HepG2 (cell line): ENCODE data around the gene SWSAP1. TPM values are rescaled to one million over a fixed set of nuclear protein-coding genes. Genes with fewer than 3 reads are reported as not detected.

ENCODE experiments used
- DPF2 ChIP-seq: sonication (generic); formaldehyde crosslinking; IDR thresholded peaks from 2 replicates; pipeline ENCODE4 v1.4.0; 2020; ENCODE audit warnings: mild to moderate bottlenecking, low read depth, missing genetic modification reagents, borderline replicate concordance
- ELF4 ChIP-seq: sonication (generic); formaldehyde crosslinking; IDR thresholded peaks from 2 replicates; pipeline ENCODE4 v1.5.0; 2020; ENCODE audit warnings: missing genetic modification reagents, mild to moderate bottlenecking, moderate library complexity, borderline replicate concordance
- HCFC1 ChIP-seq: fragments of 150-350 bp; IDR thresholded peaks from 2 replicates; pipeline ENCODE4 v1.6.1; 2014; ENCODE audit warnings: low read depth, low read length
- HMG20A ChIP-seq: IDR thresholded peaks from 2 replicates; pipeline ENCODE4 v1.6.1; 2016; ENCODE audit warnings: borderline replicate concordance
- KAT7 ChIP-seq: IDR thresholded peaks from 2 replicates; pipeline ENCODE4 v1.6.1; 2018; ENCODE audit warnings: borderline replicate concordance, missing compliant biosample characterization
- KLF11 ChIP-seq: IDR thresholded peaks from 2 replicates; pipeline ENCODE4 v1.6.1; 2016; ENCODE audit warnings: missing compliant biosample characterization
- MAF1 ChIP-seq: sonication (generic); formaldehyde crosslinking; IDR thresholded peaks from 2 replicates; pipeline ENCODE4 v1.5.0; 2020; ENCODE audit warnings: missing genetic modification reagents, borderline replicate concordance
- SNAI1 ChIP-seq: sonication (generic); formaldehyde crosslinking; IDR thresholded peaks from 2 replicates; pipeline ENCODE4 v1.5.0; 2020; ENCODE audit warnings: mild to moderate bottlenecking, missing genetic modification reagents, borderline replicate concordance
- SRF ChIP-seq: IDR thresholded peaks from 2 replicates; pipeline ENCODE4 v1.6.1; 2011; ENCODE audit warnings: mild to moderate bottlenecking, low read depth, low read length, moderate library complexity
- SUZ12 ChIP-seq: fragments of 150-350 bp; IDR thresholded peaks from 2 replicates; pipeline ENCODE4 v1.6.1; 2014; ENCODE audit warnings: low read depth, low read length
- TCF12 ChIP-seq, 2 experiments: fragments of 450-650 bp in 1 of 2; sonication (generic) in 1 of 2; formaldehyde crosslinking in 1 of 2; IDR thresholded peaks; 2 replicates each; pipeline versions ENCODE4 v1.6.1 to v1.8.0; 2017 to 2022; ENCODE audit warnings: antibody characterized with exemption in 1 of 2, mild to moderate bottlenecking in 1 of 2, missing genetic modification reagents in 1 of 2, moderate library complexity in 1 of 2
- UBTF ChIP-seq: sonication (generic); formaldehyde crosslinking; IDR thresholded peaks from 2 replicates; pipeline ENCODE4 v1.4.0; 2020; ENCODE audit warnings: mild to moderate bottlenecking, missing genetic modification reagents
- ZBTB7A ChIP-seq: sonication (generic); formaldehyde crosslinking; IDR thresholded peaks from 2 replicates; pipeline ENCODE4 v1.8.0; 2022; ENCODE audit warnings: mild to moderate bottlenecking, missing genetic modification reagents
- ZFP91 ChIP-seq: sonication (generic); formaldehyde crosslinking; IDR thresholded peaks from 2 replicates; pipeline ENCODE4 v1.9.0; 2022; ENCODE audit warnings: missing genetic modification reagents, mild to moderate bottlenecking, borderline replicate concordance
- ZFX ChIP-seq: sonication (generic); formaldehyde crosslinking; IDR thresholded peaks from 2 replicates; pipeline ENCODE4 v1.4.0; 2020; ENCODE audit warnings: mild to moderate bottlenecking, low read depth, missing genetic modification reagents, moderate library complexity
- ZNF24 ChIP-seq: fragments of 450-650 bp; IDR thresholded peaks from 2 replicates; pipeline ENCODE4 v1.6.1; 2017; ENCODE audit warnings: antibody characterized with exemption, mild to moderate bottlenecking
- ZNF282 ChIP-seq: fragments of 450-650 bp; IDR thresholded peaks from 2 replicates; pipeline ENCODE4 v1.6.1; 2018; ENCODE audit not compliant: partially characterized antibody
- ZNF292 ChIP-seq: sonication (generic); formaldehyde crosslinking; IDR thresholded peaks from 2 replicates; pipeline ENCODE4 v1.8.1; 2022; ENCODE audit warnings: mild to moderate bottlenecking, low read depth, missing genetic modification reagents, borderline replicate concordance
- ZNF354B ChIP-seq: sonication (generic); formaldehyde crosslinking; IDR thresholded peaks from 2 replicates; pipeline ENCODE4 v1.8.0; 2022; ENCODE audit warnings: mild to moderate bottlenecking, missing genetic modification reagents
- ZNF431 ChIP-seq: sonication (generic); formaldehyde crosslinking; IDR thresholded peaks from 2 replicates; pipeline ENCODE4 v1.9.0; 2022; ENCODE audit warnings: missing genetic modification reagents, low read depth, mild to moderate bottlenecking, borderline replicate concordance
- ZNF567 ChIP-seq: sonication (generic); formaldehyde crosslinking; IDR thresholded peaks from 2 replicates; pipeline ENCODE4 v1.8.1; 2023; ENCODE audit warnings: mild to moderate bottlenecking, missing genetic modification reagents, borderline replicate concordance
- ZNF816 ChIP-seq: sonication (generic); formaldehyde crosslinking; IDR thresholded peaks from 2 replicates; pipeline ENCODE4 v1.8.0; 2022; ENCODE audit warnings: missing genetic modification reagents, mild to moderate bottlenecking, borderline replicate concordance
- polyA plus RNA-seq, 8 experiments: library from polyadenylated mRNA; depleted of rRNA in 3 of 8; stranded (reverse) in 7 of 8; unstranded in 1 of 8; fragments of >200 nt; fragmentation: Illumina TruSeq in 4 of 8; extraction: Trizol in 4 of 8; gene quantifications; 2 replicates each; pipeline versions ENCODE4 v1.2.1 to v1.2.3, GENCODE V29; 2011 to 2016; ENCODE audit warnings: low read depth in 4 of 8, missing spikeins in 1 of 8, mixed read lengths in 1 of 8; ENCODE audit not compliant: insufficient read depth in 1 of 8
- total RNA-seq, 5 experiments: library from RNA; depleted of rRNA; stranded (reverse); fragments of >200 nt; fragmentation: Illumina TruSeq; extraction: Trizol; gene quantifications; 2 replicates each; pipeline ENCODE4 v1.2.3, GENCODE V29; 2016; ENCODE audit warnings: low read depth in 1 of 5
- TF ChIP-seq, protein P1 (sequence below): sonication (generic); formaldehyde crosslinking; IDR thresholded peaks from 2 replicates; pipeline ENCODE4 v1.4.0; 2020; ENCODE audit warnings: missing genetic modification reagents, mild to moderate bottlenecking, borderline replicate concordance

Gene SWSAP1
- total and polyA plus RNA-seq, 2 of the 13 experiments (the other 11 are each of a cell fraction or from before 2014, with no cell fraction given): 2.7 to 3.3 TPM

- TF ChIP-seq, protein P1, sequence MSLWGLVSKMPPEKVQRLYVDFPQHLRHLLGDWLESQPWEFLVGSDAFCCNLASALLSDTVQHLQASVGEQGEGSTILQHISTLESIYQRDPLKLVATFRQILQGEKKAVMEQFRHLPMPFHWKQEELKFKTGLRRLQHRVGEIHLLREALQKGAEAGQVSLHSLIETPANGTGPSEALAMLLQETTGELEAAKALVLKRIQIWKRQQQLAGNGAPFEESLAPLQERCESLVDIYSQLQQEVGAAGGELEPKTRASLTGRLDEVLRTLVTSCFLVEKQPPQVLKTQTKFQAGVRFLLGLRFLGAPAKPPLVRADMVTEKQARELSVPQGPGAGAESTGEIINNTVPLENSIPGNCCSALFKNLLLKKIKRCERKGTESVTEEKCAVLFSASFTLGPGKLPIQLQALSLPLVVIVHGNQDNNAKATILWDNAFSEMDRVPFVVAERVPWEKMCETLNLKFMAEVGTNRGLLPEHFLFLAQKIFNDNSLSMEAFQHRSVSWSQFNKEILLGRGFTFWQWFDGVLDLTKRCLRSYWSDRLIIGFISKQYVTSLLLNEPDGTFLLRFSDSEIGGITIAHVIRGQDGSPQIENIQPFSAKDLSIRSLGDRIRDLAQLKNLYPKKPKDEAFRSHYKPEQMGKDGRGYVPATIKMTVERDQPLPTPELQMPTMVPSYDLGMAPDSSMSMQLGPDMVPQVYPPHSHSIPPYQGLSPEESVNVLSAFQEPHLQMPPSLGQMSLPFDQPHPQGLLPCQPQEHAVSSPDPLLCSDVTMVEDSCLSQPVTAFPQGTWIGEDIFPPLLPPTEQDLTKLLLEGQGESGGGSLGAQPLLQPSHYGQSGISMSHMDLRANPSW (CRISPR knock-in tag): no peak
- TF ChIP-seq KAT7 (CRISPR knock-in tag) (no peak), ZNF567 (CRISPR knock-in tag) (peak; percentile 66; the same call in 1 of the 2 replicates), ZNF354B (CRISPR knock-in tag) (no peak), ZNF292 (0 out of 2 replicates have a peak, but pooled peaks have one; percentile 23), HCFC1 (0 out of 2 replicates have a peak, but pooled peaks have one; percentile 19), ELF4 (CRISPR knock-in tag) (no peak), MAF1 (CRISPR knock-in tag) (no peak), HMG20A (CRISPR knock-in tag) (no peak), UBTF (peak; percentile 93), ZFP91 (peak; percentile 77; the same call in 1 of the 2 replicates), ZNF816 (no peak), ZNF24 (no peak), ZNF282 (no peak), SNAI1 (no peak), ZFX (peak; percentile 73), ZBTB7A (peak; percentile 77; the same call in 1 of the 2 replicates), SRF (no peak), KLF11 (CRISPR knock-in tag) (peak; percentile 74; the same call in 1 of the 2 replicates), ZNF431 (CRISPR knock-in tag) (no peak), SUZ12 (no peak), TCF12 (IDR thresholded peaks at IDR 0.05) (no peak), TCF12 (CRISPR knock-in tag; IDR thresholded peaks at IDR 0.05) (0 out of 2 replicates have a peak, but pooled peaks have one; percentile 34), DPF2 (no peak)
These were observed 6.4 kb downstream of the SWSAP1 start (continued) for GRCh38 chr19:11380653-11381537.
